GM18505 (cell line): Measurements from ENCODE around the gene ODF2L.

ENCODE experiments used
- ATAC-seq: cut with Tn5 transposase; IDR thresholded peaks from one replicate; pipeline ENCODE4 v1.9.1; 2021; ENCODE audit not compliant: unreplicated experiment
- POLR2A ChIP-seq: IDR thresholded peaks from 4 replicates; pipeline ENCODE4 v1.6.1; 2011; ENCODE audit warnings: borderline replicate concordance; ENCODE audit not compliant: insufficient read depth, insufficient read length; ENCODE audit errors: extremely low read depth

The ODF2L gene

GRCh38 chr1:86324130-86324822 is 71.8 kb downstream of the ODF2L start:
- no peak for ATAC-seq
- TF ChIP-seq POLR2A, result no peak

- ATAC-seq, result no peak
- TF ChIP-seq POLR2A, result no peak
Measured at GRCh38 chr1:86322241-86322640, 73.9 kb downstream of the ODF2L start.

- TF ChIP-seq POLR2A, result no peak
- no peak for ATAC-seq
Measured at GRCh38 chr1:86318436-86318835, 77.7 kb downstream of the ODF2L start.

- TF ChIP-seq POLR2A, result no peak
- ATAC-seq, result no peak
Measured at GRCh38 chr1:86317926-86318325, 78.2 kb downstream of the ODF2L start.

GRCh38 chr1:86305731-86306130 is 90.4 kb downstream of the ODF2L start:
- no peak for ATAC-seq
- no peak for TF ChIP-seq POLR2A

- no peak for TF ChIP-seq POLR2A
- ATAC-seq, result no peak
Measured at GRCh38 chr1:86303041-86303690, 93.0 kb downstream of the ODF2L start.
